Measurements from ENCODE around the gene PPP4C. TPM values are rescaled to one million over a fixed set of nuclear protein-coding genes. Genes with fewer than 3 reads are reported as not detected.

Gene PPP4C
- polyA plus RNA-seq, 3 donors, result 186 to 388 (median 279) TPM

GRCh38 chr16:30090610-30091331 lies 15.0 kb downstream of the PPP4C start:
- no peak for DNase-seq
- H3K9me3 Mint-ChIP-seq, result peaks cover 3 to 11% (median 6%) of the 10 kb centered on the region in 7 donors
- WGBS (ENCODE audit: insufficient coverage), result 90% methylated on average over 10 of the region's 26 CpGs
- H3K27me3 Mint-ChIP-seq (ENCODE audit: low read depth in 3 of 3), result peaks cover 0 to 6% (median 2%) of the 10 kb centered on the region in 3 donors
- peaks cover 81% of the 10 kb centered on the region for H3K4me1 Mint-ChIP-seq
- H3K36me3 Mint-ChIP-seq, result peaks cover 22 to 29% of the 10 kb centered on the region in 2 donors
- Histone ChIP-seq H3K27ac (ENCODE audit: low read depth in 1 of 2, low read length in 2 of 2) (peak overlapping the region; percentile 41 to 87), H3K9me3 (replicated peaks in 1 of 2; ENCODE audit: control insufficient read depth in 1 of 2, insufficient read depth in 1 of 2, low read length in 2 of 2) (peaks cover 0 to 4% of the 10 kb centered on the region in 2 donors), H3K79me2 (ENCODE audit: insufficient read depth, low read length) (peaks cover 23% of the 10 kb centered on the region), H2AFZ (ENCODE audit: insufficient read depth, low read depth, low read length, poor library complexity, severe bottlenecking) (peak overlapping the region; percentile 92), H3K36me3 (replicated peaks in 1 of 2; ENCODE audit: control insufficient read depth in 1 of 2, insufficient read depth in 2 of 2, low read length in 2 of 2) (peaks cover 12 to 14% of the 10 kb centered on the region in 2 donors), H3K4me3 (replicated peaks in 1 of 3; ENCODE audit: low read depth in 2 of 3, low read length in 3 of 3) (peak overlapping the region in 1 of 3 experiments; percentile 88), H3K27me3 (ENCODE audit: control insufficient read depth in 2 of 2, insufficient read depth in 2 of 2, low read length in 2 of 2) (no peaks in the 10 kb centered on the region), H3K4me1 (ENCODE audit: control insufficient read depth in 1 of 2, insufficient read depth in 2 of 2, low read length in 2 of 2) (peaks cover 80 to 99% of the 10 kb centered on the region in 2 donors), H3K9ac (ENCODE audit: insufficient read depth, low read length, poor library complexity, severe bottlenecking) (peak overlapping the region; percentile 63), H3K4me2 (replicated peaks; ENCODE audit: extremely low read depth, low read length, poor library complexity, severe bottlenecking) (peak overlapping the region; percentile 86), H4K20me1 (ENCODE audit: insufficient read depth, low read length) (peaks cover under 1% of the 10 kb centered on the region)
- intact Hi-C loops (cut with micrococcal nuclease), result loop anchor here in 1 of 2 donors (2.0 kb wide), 1 partner anchor 14 kb away; no protein-coding TSS in a partner anchor
- peak overlapping the region; percentile 86 to 95 (median 89) for H3K27ac Mint-ChIP-seq
- H3K4me3 Mint-ChIP-seq, result peak overlapping the region in 1 of 2 donors; percentile 47
- TF ChIP-seq CTCF (IDR thresholded peaks at IDR 0.05), result no peak

- DNase-seq, result peak; percentile 90 to 93 (median 93)
- H3K36me3 Mint-ChIP-seq, result peaks cover 22 to 32% of the 10 kb centered on the region in 2 donors
- Histone ChIP-seq H3K27me3 (ENCODE audit: control insufficient read depth in 2 of 2, insufficient read depth in 2 of 2, low read length in 2 of 2) (no peaks in the 10 kb centered on the region), H3K36me3 (replicated peaks in 1 of 2; ENCODE audit: control insufficient read depth in 1 of 2, insufficient read depth in 2 of 2, low read length in 2 of 2) (peaks cover 12 to 13% of the 10 kb centered on the region in 2 donors), H3K9ac (ENCODE audit: insufficient read depth, low read length, poor library complexity, severe bottlenecking) (peak within 1 kb of the TSS; percentile 63), H3K4me2 (replicated peaks; ENCODE audit: extremely low read depth, low read length, poor library complexity, severe bottlenecking) (peak within 1 kb of the TSS; percentile 86), H3K27ac (ENCODE audit: low read depth in 1 of 2, low read length in 2 of 2) (peak within 1 kb of the TSS; percentile 81 to 87), H3K9me3 (replicated peaks in 1 of 2; ENCODE audit: control insufficient read depth in 1 of 2, insufficient read depth in 1 of 2, low read length in 2 of 2) (peaks cover 4 to 9% of the 10 kb centered on the region in 2 donors), H2AFZ (ENCODE audit: insufficient read depth, low read depth, low read length, poor library complexity, severe bottlenecking) (peak within 1 kb of the TSS; percentile 92), H3K4me3 (replicated peaks in 1 of 3; ENCODE audit: low read depth in 2 of 3, low read length in 3 of 3) (peak within 1 kb of the TSS; percentile 40 to 88 (median 62)), H3K4me1 (ENCODE audit: control insufficient read depth in 1 of 2, insufficient read depth in 2 of 2, low read length in 2 of 2) (peaks cover 77 to 95% of the 10 kb centered on the region in 2 donors), H3K79me2 (ENCODE audit: insufficient read depth, low read length) (peaks cover 23% of the 10 kb centered on the region), H4K20me1 (ENCODE audit: insufficient read depth, low read length) (no peaks in the 10 kb centered on the region)
- peaks cover 0 to 5% (median under 1%) of the 10 kb centered on the region in 3 donors for H3K27me3 Mint-ChIP-seq (ENCODE audit: low read depth in 3 of 3)
- H3K9me3 Mint-ChIP-seq, result peaks cover 7 to 17% (median 12%) of the 10 kb centered on the region in 7 donors
- peak within 1 kb of the TSS; percentile 86 to 97 (median 96) for H3K27ac Mint-ChIP-seq
- TF ChIP-seq CTCF (IDR thresholded peaks at IDR 0.05), result no peak
- H3K4me1 Mint-ChIP-seq, result peaks cover 77% of the 10 kb centered on the region
- peak within 1 kb of the TSS; percentile 83 to 92 for H3K4me3 Mint-ChIP-seq
- intact Hi-C loops (cut with micrococcal nuclease), result loop anchor here in 1 of 2 donors (2.0 kb wide), 2 partner anchors 15 to 31 kb away; partner anchors contain the start of gene MAPK3
- WGBS (ENCODE audit: insufficient coverage), result 1% methylated on average over 65 of the region's 76 CpGs
Observed at GRCh38 chr16:30091474-30092372, 15.9 kb downstream of the PPP4C start, which contains the start of gene TBX6. Gene TBX6, minus strand, starts transcription at chr16:30091924. Its CDS starts 731 bp downstream, at chr16:30091193.

Data from CD14-positive monocyte (primary cell).